ENCODE data around the gene NPSR1.
A peak's percentile ranks its signal among the peaks of the same experiment; 100 is the strongest.

NPSR1 gene

DNA sequence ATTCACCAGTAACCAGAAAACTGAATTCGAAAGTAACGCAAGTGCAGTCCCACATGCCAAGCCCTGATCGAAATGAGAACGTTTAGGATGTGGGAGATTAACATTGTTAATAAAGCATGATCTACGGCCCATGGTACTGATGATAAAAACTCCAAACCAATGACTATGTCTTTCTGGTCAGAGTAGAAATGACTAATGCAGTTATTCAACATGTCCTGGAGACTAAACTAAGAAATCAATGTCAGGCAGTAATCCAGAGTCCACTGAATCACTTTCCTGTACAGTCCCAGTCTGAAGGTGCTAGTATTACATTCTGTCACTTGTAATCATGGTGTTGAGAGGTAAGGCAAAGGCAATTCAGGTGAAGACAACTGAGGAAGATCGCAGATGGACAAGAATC, 14.4 kb downstream of the NPSR1 start:
- DNase-seq (ENCODE audit: extremely low read depth, low read depth) = no peak
- TF ChIP-seq CTCF (IDR thresholded peaks at IDR 0.05; ENCODE audit: low read depth, low read length, missing control alignments) = no peak
- no peak overlapping the region for H3K4me3 ChIP-seq (replicated peaks; ENCODE audit: low read depth, low read length)

GRCh38 chr7:34673066-34673465, 15.0 kb downstream of the NPSR1 start:
- no peak overlapping the region for H3K4me3 ChIP-seq (replicated peaks; ENCODE audit: low read depth, low read length)
- no peak for DNase-seq (ENCODE audit: extremely low read depth, low read depth)
- TF ChIP-seq CTCF (IDR thresholded peaks at IDR 0.05; ENCODE audit: low read depth, low read length, missing control alignments) = no peak

DNA sequence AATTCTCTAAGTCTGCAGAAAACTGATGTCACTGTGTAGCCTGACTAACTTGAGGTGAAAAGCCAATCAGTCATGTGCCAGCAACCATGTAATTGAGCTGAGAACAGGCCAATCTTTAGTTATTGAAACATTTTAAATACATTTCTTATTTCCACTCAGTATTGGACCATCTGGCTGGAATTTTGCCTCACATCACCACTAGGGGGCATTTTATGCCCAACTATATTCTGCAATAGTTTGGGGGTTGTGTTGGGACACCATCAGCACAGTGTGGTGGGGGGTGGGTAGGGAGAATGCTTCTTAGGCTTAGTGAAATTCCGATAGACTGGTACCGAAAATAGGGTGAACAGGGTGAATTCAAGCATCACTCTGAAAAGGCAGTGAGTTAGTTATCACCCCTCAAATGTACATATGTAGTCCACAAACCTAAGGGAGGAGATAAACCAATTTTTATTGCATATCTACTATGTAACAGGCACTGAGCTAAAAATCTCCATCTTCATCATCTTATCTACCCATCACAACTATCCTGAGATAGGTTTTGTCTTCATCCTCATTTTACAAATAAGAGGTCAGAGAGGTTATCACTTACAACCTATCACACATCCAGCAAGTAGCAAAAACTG, 17.8 kb downstream of the NPSR1 start:
- no peak overlapping the region for H3K4me3 ChIP-seq (replicated peaks; ENCODE audit: low read depth, low read length)
- DNase-seq (ENCODE audit: extremely low read depth, low read depth) = no peak
- TF ChIP-seq CTCF (IDR thresholded peaks at IDR 0.05; ENCODE audit: low read depth, low read length, missing control alignments) = peak; percentile 62

DNA sequence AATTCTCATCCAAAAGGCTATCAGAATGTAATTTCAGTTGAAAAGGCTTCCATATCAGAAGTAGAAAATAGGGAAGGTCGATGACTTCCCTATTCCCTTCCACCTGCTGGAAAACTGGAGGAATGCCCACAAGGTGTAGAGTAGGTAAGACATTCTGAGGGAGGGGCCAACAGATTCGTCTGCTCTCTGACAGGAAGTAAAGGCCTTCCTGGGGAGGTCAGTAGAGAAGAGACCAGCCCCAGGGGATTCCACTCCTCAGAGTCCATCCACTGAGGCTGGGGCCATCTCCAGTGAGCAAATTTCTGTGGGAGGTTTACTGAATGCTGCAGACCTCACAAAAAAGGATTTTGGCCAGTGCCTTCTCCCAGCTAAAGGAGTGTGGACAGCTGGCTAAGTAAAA, 19.5 kb downstream of the NPSR1 start:
- TF ChIP-seq CTCF (IDR thresholded peaks at IDR 0.05; ENCODE audit: low read depth, low read length, missing control alignments) = no peak
- DNase-seq (ENCODE audit: extremely low read depth, low read depth) = no peak
- H3K4me3 ChIP-seq (replicated peaks; ENCODE audit: low read depth, low read length) = no peak overlapping the region

- no peak for DNase-seq (ENCODE audit: extremely low read depth, low read depth)
- no peak overlapping the region for H3K4me3 ChIP-seq (replicated peaks; ENCODE audit: low read depth, low read length)
- no peak for TF ChIP-seq CTCF (IDR thresholded peaks at IDR 0.05; ENCODE audit: low read depth, low read length, missing control alignments)
Observed at GRCh38 chr7:34687529-34687928, 29.5 kb downstream of the NPSR1 start.

- DNase-seq (ENCODE audit: extremely low read depth, low read depth) = no peak
- no peak for TF ChIP-seq CTCF (IDR thresholded peaks at IDR 0.05; ENCODE audit: low read depth, low read length, missing control alignments)
- no peak overlapping the region for H3K4me3 ChIP-seq (replicated peaks; ENCODE audit: low read depth, low read length)
Observed at GRCh38 chr7:34696415-34696814, 38.4 kb downstream of the NPSR1 start.

GRCh38 chr7:34709771-34710170, 51.8 kb downstream of the NPSR1 start:
- H3K4me3 ChIP-seq (replicated peaks; ENCODE audit: low read depth, low read length) = no peak overlapping the region
- DNase-seq (ENCODE audit: extremely low read depth, low read depth) = no peak
- TF ChIP-seq CTCF (IDR thresholded peaks at IDR 0.05; ENCODE audit: low read depth, low read length, missing control alignments) = no peak

Data from HFF-Myc (cell line).